ENCODE results near the gene GGA1. TPM values are rescaled to one million over a fixed set of nuclear protein-coding genes. Genes with fewer than 3 reads are reported as not detected.

The GGA1 gene
- total RNA-seq, 3 donors from 2014 or later, result 70.4 to 79.0 (median 74.3) TPM

DNA sequence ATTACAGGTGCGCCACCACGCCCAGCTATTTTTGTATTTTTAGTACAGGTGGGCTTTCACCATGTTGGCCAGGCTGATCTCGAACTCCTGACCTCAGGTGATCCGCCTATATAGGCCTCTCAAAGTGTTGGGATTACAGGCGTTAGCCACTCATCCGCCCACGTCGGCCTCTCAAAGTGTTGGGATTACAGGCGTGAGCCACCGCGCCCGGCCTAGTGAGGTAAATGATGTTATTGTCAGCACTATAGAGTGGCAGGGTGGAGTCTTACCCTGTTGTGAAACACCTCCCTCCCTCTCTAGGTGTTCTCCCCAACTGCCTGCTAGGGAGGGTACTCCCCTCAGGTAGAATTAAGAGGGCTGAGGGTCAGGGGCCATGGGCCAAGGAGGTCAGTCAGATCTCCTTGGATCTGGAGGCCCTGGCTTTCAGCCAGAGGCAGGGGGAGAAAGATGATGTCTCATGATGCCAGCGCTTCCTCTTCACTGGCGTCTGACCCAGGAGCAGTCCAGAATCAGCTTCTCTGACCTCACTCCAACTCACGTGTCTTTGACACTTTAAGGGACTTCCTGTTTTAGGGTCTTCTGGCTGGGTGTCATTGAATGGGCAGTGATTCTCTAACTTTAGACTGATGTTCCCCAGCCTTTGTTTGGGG is 2.0 kb downstream of the GGA1 start:
- H3K4me1 ChIP-seq (ENCODE audit: low read depth), result peaks cover 42% of the 10 kb centered on the region
- TF ChIP-seq, protein P1, sequence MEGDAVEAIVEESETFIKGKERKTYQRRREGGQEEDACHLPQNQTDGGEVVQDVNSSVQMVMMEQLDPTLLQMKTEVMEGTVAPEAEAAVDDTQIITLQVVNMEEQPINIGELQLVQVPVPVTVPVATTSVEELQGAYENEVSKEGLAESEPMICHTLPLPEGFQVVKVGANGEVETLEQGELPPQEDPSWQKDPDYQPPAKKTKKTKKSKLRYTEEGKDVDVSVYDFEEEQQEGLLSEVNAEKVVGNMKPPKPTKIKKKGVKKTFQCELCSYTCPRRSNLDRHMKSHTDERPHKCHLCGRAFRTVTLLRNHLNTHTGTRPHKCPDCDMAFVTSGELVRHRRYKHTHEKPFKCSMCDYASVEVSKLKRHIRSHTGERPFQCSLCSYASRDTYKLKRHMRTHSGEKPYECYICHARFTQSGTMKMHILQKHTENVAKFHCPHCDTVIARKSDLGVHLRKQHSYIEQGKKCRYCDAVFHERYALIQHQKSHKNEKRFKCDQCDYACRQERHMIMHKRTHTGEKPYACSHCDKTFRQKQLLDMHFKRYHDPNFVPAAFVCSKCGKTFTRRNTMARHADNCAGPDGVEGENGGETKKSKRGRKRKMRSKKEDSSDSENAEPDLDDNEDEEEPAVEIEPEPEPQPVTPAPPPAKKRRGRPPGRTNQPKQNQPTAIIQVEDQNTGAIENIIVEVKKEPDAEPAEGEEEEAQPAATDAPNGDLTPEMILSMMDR (IDR thresholded peaks at IDR 0.05), result no peak
- peak; percentile 30 for ATAC-seq

DNA sequence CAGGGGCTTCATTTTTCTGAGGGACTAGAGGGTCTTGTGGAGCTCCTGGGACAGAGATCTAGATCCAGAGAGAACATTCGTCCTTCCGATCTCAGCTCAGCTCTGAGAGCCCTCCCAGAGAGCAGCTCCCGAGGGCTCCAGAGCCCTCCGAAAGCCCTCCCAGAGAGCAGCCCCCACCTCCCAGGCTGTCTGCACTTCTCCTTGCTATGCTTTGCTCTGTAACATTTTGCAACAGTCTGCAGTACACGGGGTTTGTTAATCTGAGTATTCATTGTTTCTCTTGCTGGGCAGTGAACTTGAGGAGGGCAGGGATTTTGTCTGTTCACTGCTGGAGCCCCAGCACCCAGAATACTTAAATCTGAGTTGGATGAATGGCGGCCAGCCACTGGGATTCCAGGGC is 2.6 kb downstream of the GGA1 start:
- intact Hi-C loops (cut with DNase I, micrococcal nuclease), result no loop called here
- no peak for DNase-seq
- no peaks in the 10 kb centered on the region for H3K9me3 ChIP-seq
- TF ChIP-seq, protein P1 (IDR thresholded peaks at IDR 0.05), result no peak
- H3K4me1 ChIP-seq (ENCODE audit: low read depth), result peaks cover 38% of the 10 kb centered on the region
- no peaks in the 10 kb centered on the region for H3K36me3 ChIP-seq (ENCODE audit: low read depth)
- H3K4me3 ChIP-seq, result no peak overlapping the region
- no peak for ATAC-seq

More for the DNA sequence above, 2.0 kb downstream of the GGA1 start:
- intact Hi-C loops (cut with DNase I, micrococcal nuclease), result no loop called here
- DNase-seq, result peak; percentile 80 to 81 (median 81)
- Histone ChIP-seq H3K9me3 (no peaks in the 10 kb centered on the region), H3K36me3 (ENCODE audit: low read depth) (no peaks in the 10 kb centered on the region), H3K4me3 (no peak overlapping the region)

DNA sequence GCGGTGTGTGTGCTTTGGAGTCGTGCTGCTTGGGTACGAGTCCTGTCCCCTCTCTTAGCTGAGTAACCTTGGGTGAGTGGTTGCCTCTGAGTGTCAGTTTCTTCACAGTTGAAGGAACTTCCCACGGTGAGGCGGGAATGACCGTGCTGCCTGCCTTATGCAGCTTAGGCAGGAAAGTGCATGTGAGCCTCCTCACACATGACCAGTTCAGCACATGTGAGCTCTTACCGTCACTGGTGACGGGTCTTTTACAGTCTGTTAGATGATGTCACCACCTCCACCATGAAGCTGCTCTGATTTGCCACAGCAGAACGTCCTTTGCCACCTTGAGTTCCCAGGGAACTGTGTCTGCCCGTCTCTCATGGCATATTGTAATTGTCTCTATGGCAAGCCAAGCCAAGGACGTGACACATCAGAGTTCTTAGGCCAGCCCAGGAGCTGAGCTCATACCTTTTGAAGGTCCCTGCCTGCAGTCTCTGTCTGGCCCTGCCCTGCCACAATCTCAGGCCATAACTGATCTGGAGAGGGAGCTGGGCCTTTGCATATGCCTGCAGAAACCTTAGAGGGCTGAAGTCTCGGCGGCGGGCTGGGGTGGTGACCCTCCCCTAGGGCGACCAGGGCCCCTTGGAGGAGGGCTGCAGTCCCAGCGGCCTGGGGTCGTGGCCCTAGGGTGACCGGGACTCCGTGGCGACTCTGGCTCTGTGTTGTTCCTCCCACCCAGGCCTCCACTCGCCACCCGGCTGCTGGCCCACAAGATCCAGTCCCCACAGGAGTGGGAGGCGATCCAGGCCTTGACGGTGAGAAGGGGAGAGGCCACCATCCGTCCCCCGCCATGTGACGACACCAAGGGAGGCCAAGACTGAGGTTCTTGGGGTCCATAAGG is 7.8 kb downstream of the GGA1 start:
- ATAC-seq, result no peak
- Histone ChIP-seq H3K4me1 (ENCODE audit: low read depth) (no peaks in the 10 kb centered on the region), H3K9me3 (no peaks in the 10 kb centered on the region), H3K4me3 (no peak overlapping the region), H3K36me3 (ENCODE audit: low read depth) (peaks cover 2% of the 10 kb centered on the region)
- TF ChIP-seq, protein P1 (IDR thresholded peaks at IDR 0.05), result no peak
- no peak for DNase-seq
- intact Hi-C loops (cut with DNase I, micrococcal nuclease), result no loop called here

DNA sequence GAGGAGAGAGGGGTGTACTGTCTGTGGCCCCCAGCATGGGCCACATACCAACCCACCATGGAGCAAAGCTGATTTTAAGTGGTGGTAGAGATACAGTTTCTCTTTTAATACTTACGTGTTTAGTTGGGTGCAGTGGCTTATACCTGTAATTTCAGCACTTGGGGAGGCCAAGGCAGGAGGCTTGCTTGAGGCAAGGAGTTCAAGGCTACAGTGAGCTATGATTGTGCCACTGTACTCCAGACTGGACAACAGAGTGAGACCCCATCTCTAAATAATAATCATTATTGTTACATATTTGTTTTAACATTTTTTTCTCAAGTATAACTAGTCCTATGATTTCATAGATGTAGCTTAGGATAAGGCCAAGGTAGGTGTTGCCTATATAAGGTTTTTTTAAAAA is 8.8 kb downstream of the GGA1 start:
- Histone ChIP-seq H3K9me3 (no peaks in the 10 kb centered on the region), H3K36me3 (ENCODE audit: low read depth) (peaks cover 4% of the 10 kb centered on the region), H3K4me3 (no peak overlapping the region), H3K4me1 (ENCODE audit: low read depth) (no peaks in the 10 kb centered on the region)
- intact Hi-C loops (cut with DNase I, micrococcal nuclease), result no loop called here
- TF ChIP-seq, protein P1 (IDR thresholded peaks at IDR 0.05), result no peak
- no peak for DNase-seq
- no peak for ATAC-seq

DNA sequence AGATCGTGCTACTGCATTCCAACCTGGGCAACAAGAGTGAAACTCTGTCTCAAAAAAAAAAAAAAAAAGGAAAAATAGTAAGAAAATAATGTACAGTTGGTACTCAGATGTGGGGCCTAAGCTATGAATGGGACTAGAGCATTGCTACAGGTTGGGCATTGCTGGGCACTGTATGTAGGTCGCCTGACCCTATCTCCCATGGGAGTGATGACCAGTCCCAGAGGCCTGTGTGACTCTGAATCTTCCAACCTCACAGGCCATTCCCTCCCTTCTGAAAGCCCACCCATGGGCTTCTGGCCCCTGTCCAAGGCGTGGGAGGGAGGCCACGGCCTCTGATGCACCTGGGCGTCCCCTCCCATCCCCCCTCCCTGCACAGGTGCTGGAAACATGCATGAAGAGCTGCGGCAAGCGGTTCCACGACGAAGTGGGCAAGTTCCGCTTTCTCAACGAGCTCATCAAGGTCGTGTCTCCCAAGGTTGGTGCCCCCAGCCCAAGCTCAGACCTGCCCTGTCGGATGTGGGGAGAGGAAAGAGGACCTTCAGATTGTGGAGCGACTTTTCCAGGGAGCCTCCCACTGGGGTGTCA is 9.5 kb downstream of the GGA1 start:
- no peaks in the 10 kb centered on the region for H3K9me3 ChIP-seq
- intact Hi-C loops (cut with DNase I, micrococcal nuclease), result no loop called here
- DNase-seq (no peak), ATAC-seq (no peak)
- H3K4me3 ChIP-seq, result no peak overlapping the region
- H3K36me3 ChIP-seq (ENCODE audit: low read depth), result peaks cover 4% of the 10 kb centered on the region
- TF ChIP-seq, protein P1 (IDR thresholded peaks at IDR 0.05), result no peak
- H3K4me1 ChIP-seq (ENCODE audit: low read depth), result no peaks in the 10 kb centered on the region
